GM12891 (cell line): ENCODE measurements around the gene BCL11A.

Experiments used
- POLR2A ChIP-seq: IDR thresholded peaks from 2 replicates; pipeline ENCODE4 v1.6.1; 2011; ENCODE audit warnings: low read depth, low read length, control low read depth
- POLR2AphosphoS5 ChIP-seq: IDR thresholded peaks from 2 replicates; pipeline ENCODE4 v1.6.1; 2011; ENCODE audit warnings: low read depth, low read length, control low read depth

DNA sequence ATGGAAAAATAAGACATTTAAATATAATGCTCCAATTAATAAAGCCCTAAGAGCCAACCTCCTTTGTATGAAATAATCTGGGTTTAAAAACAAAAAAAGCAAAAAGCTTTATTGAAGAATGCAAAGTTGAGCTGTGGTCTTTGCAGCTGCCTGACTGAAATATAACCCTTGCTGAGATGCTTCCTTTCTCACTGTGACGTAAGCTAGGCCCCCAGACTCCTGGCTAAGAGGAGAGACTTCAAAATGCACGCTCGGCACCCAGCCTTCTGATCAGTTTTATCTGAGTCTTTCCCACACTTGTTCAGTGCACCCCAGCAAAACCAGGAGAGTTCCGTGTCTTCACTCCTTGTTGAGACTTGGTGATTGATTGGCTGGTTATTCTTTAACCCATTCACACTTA lies 115.3 kb downstream of the BCL11A start:
- TF ChIP-seq POLR2AphosphoS5 (no peak), POLR2A (no peak)
